GM23338 (cell line): ENCODE measurements around the gene NPAS2. TPM values are rescaled to one million over a fixed set of nuclear protein-coding genes. Genes with fewer than 3 reads are reported as not detected.

Experiments used
- ATAC-seq: fragments of 200-7000 bp; cut with Tn5 transposase; 3 replicates; pipeline ENCODE4 v1.9.1; 2020
- DNase-seq: peaks from one replicate; pipeline ENCODE4 v3.0.0-alpha.2; 2015; ENCODE audit warnings: low spot score
- H2AFZ ChIP-seq: fragments of 200-600 bp; sonication (generic); 2 replicates; pipeline ENCODE4 v1.8.0; 2016; ENCODE audit warnings: antibody characterized with exemption, mild to moderate bottlenecking, moderate library complexity
- H3F3A ChIP-seq: fragments of 200-600 bp; sonication (generic); replicated peaks from 2 replicates; pipeline ENCODE4 v1.8.0; 2017; ENCODE audit warnings: antibody characterized with exemption, mixed run types, low read depth
- H3K27ac ChIP-seq: fragments of 200-600 bp; sonication (generic); 2 replicates; pipeline ENCODE4 v1.6.1; 2016; ENCODE audit warnings: low read depth
- H3K27me3 ChIP-seq: fragments of 200-600 bp; sonication (generic); 2 replicates; pipeline ENCODE4 v1.8.0; 2016; ENCODE audit warnings: mild to moderate bottlenecking, mixed run types, moderate library complexity; ENCODE audit not compliant: insufficient read depth
- H3K36me3 ChIP-seq: fragments of 200-600 bp; sonication (generic); 2 replicates; pipeline ENCODE4 v1.8.0; 2016; ENCODE audit warnings: mild to moderate bottlenecking; ENCODE audit not compliant: insufficient read depth
- H3K4me1 ChIP-seq: fragments of 200-600 bp; sonication (generic); 2 replicates; pipeline ENCODE4 v1.8.0; 2016; ENCODE audit warnings: mild to moderate bottlenecking, moderate library complexity; ENCODE audit not compliant: insufficient read depth
- H3K4me2 ChIP-seq: fragments of 200-600 bp; sonication (generic); 2 replicates; pipeline ENCODE4 v1.7.1; 2017; ENCODE audit warnings: mixed run types
- H3K4me3 ChIP-seq: fragments of 200-600 bp; sonication (generic); 2 replicates; pipeline ENCODE4 v1.6.1; 2016; ENCODE audit warnings: mixed run types
- H3K79me2 ChIP-seq: fragments of 200-600 bp; sonication (generic); replicated peaks from 2 replicates; pipeline ENCODE4 v1.8.0; 2017; ENCODE audit warnings: mild to moderate bottlenecking; ENCODE audit not compliant: insufficient read depth
- H3K9me2 ChIP-seq: fragments of 200-600 bp; sonication (generic); 2 replicates; pipeline ENCODE4 v1.8.0; 2017; ENCODE audit not compliant: insufficient read depth
- H4K20me1 ChIP-seq: fragments of 200-600 bp; sonication (generic); replicated peaks from 2 replicates; pipeline ENCODE4 v1.8.0; 2017; ENCODE audit warnings: mild to moderate bottlenecking; ENCODE audit not compliant: insufficient read depth
- H3K27ac Mint-ChIP-seq: 2 replicates; pipeline ENCODE4 v1.8.0; 2020; ENCODE audit warnings: inconsistent platforms, mild to moderate bottlenecking, moderate library complexity, mixed read lengths
- H3K27me3 Mint-ChIP-seq: 3 replicates; pipeline ENCODE4 v1.8.0; 2022; ENCODE audit warnings: low read depth, mild to moderate bottlenecking, moderate library complexity, mixed read lengths, inconsistent platforms; ENCODE audit not compliant: insufficient read depth, poor library complexity
- H3K36me3 Mint-ChIP-seq: 3 replicates; pipeline ENCODE4 v1.8.0; 2021; ENCODE audit warnings: low read depth, mild to moderate bottlenecking, inconsistent platforms, moderate library complexity, mixed read lengths
- H3K4me1 Mint-ChIP-seq: 3 replicates; pipeline ENCODE4 v1.8.0; 2020; ENCODE audit warnings: mild to moderate bottlenecking, inconsistent platforms, mixed read lengths
- H3K4me3 Mint-ChIP-seq: 3 replicates; pipeline ENCODE4 v1.8.0; 2021; ENCODE audit warnings: moderate library complexity, mild to moderate bottlenecking, inconsistent platforms, mixed read lengths
- H3K9me3 Mint-ChIP-seq: 3 replicates; pipeline ENCODE4 v1.8.0; 2020; ENCODE audit warnings: moderate library complexity, mild to moderate bottlenecking, inconsistent platforms, mixed read lengths
- EZH2 ChIP-seq: fragments of 200-600 bp; sonication (generic); IDR thresholded peaks from one replicate; pipeline ENCODE4 v1.8.0; 2017; ENCODE audit warnings: antibody characterized with exemption, mild to moderate bottlenecking, low read depth; ENCODE audit not compliant: unreplicated experiment
- NANOG ChIP-seq: IDR thresholded peaks from 2 replicates; pipeline ENCODE4 v1.6.1; 2016; ENCODE audit warnings: antibody characterized with exemption, borderline replicate concordance
- REST ChIP-seq: IDR thresholded peaks from one replicate; pipeline ENCODE4 v1.6.1; 2018; ENCODE audit warnings: antibody characterized with exemption; ENCODE audit not compliant: unreplicated experiment
- ZNF114 ChIP-seq: fragments of 250-450 bp; sonication (Bioruptor Pico); IDR thresholded peaks from 2 replicates; pipeline ENCODE4 v1.5.0; 2020; ENCODE audit warnings: mild to moderate bottlenecking, moderate library complexity
- ZNF331 ChIP-seq: fragments of 250-450 bp; sonication (Bioruptor Pico); IDR thresholded peaks from 2 replicates; pipeline ENCODE4 v1.5.0; 2020; ENCODE audit warnings: low read depth, mild to moderate bottlenecking, moderate library complexity
- ZNF462 ChIP-seq: fragments of 250-450 bp; sonication (Bioruptor Pico); IDR thresholded peaks from 2 replicates; pipeline ENCODE4 v1.5.0; 2020; ENCODE audit warnings: mild to moderate bottlenecking, moderate library complexity
- polyA plus RNA-seq: library from polyadenylated mRNA; unstranded; fragments of >200 nt; fragmentation: Nextera tagmentation; extraction: Ambion mirVana; gene quantifications from 2 replicates; pipeline ENCODE4 v1.2.1, GENCODE V29; 2016
- total RNA-seq: library from RNA; depleted of rRNA; stranded (reverse); fragments of >200 nt; shearing (Covaris generic); gene quantifications from 2 replicates; pipeline ENCODE4 v1.2.3, GENCODE V29; 2014

The NPAS2 gene
- total and polyA plus RNA-seq, 2 experiments from 2014 or later = 0.56 to 1.1 TPM

- H3K27me3 Mint-ChIP-seq = peaks cover 53% of the 10 kb centered on the region
- Histone ChIP-seq H3K27me3 (peaks cover 62% of the 10 kb centered on the region), H3K27ac (no peak overlapping the region), H3K36me3 (no peaks in the 10 kb centered on the region), H3K4me3 (peak overlapping the region; percentile 72), H3F3A (no peaks in the 10 kb centered on the region), H3K4me2 (peak overlapping the region; percentile 97), H2AFZ (peak overlapping the region; percentile 95), H3K4me1 (peaks cover 20% of the 10 kb centered on the region), H3K9me2 (no peaks in the 10 kb centered on the region), H4K20me1 (no peaks in the 10 kb centered on the region; the same call in 1 of the 2 replicates), H3K79me2 (no peaks in the 10 kb centered on the region)
- H3K9me3 Mint-ChIP-seq = no peaks in the 10 kb centered on the region
- ATAC-seq = peak; percentile 16; the same call in 2 of the 3 replicates
- peak overlapping the region; percentile 75 for H3K4me3 Mint-ChIP-seq
- H3K27ac Mint-ChIP-seq = no peak overlapping the region
- TF ChIP-seq ZNF462 (CRISPR knock-in tag) = no peak
- TF ChIP-seq ZNF331 (CRISPR knock-in tag) = no peak
- TF ChIP-seq EZH2 = peak; percentile 31
- no peak for TF ChIP-seq NANOG
- TF ChIP-seq REST = no peak
- TF ChIP-seq ZNF114 (CRISPR knock-in tag) = no peak
- H3K4me1 Mint-ChIP-seq = peaks cover 40% of the 10 kb centered on the region
- DNase-seq = no peak
- H3K36me3 Mint-ChIP-seq = no peaks in the 10 kb centered on the region; the same call in 2 of the 3 replicates
These were observed 1.8 kb upstream of the NPAS2 start for GRCh38 chr2:100818003-100818605.
